ENCODE data around the gene MRPL24. TPM values are rescaled to one million over a fixed set of nuclear protein-coding genes. Genes with fewer than 3 reads are reported as not detected.

Gene MRPL24
- total and polyA plus RNA-seq, 2 of the 13 experiments (the other 11 are each of a cell fraction or from before 2014, with no cell fraction given): 38.1 to 42.9 TPM

- no peak for TF ChIP-seq ZNF280D (CRISPR knock-in tag; IDR thresholded peaks at IDR 0.05)
- no peak for TF ChIP-seq ZNF501 (CRISPR knock-in tag; IDR thresholded peaks at IDR 0.05)
- TF ChIP-seq, protein P1, sequence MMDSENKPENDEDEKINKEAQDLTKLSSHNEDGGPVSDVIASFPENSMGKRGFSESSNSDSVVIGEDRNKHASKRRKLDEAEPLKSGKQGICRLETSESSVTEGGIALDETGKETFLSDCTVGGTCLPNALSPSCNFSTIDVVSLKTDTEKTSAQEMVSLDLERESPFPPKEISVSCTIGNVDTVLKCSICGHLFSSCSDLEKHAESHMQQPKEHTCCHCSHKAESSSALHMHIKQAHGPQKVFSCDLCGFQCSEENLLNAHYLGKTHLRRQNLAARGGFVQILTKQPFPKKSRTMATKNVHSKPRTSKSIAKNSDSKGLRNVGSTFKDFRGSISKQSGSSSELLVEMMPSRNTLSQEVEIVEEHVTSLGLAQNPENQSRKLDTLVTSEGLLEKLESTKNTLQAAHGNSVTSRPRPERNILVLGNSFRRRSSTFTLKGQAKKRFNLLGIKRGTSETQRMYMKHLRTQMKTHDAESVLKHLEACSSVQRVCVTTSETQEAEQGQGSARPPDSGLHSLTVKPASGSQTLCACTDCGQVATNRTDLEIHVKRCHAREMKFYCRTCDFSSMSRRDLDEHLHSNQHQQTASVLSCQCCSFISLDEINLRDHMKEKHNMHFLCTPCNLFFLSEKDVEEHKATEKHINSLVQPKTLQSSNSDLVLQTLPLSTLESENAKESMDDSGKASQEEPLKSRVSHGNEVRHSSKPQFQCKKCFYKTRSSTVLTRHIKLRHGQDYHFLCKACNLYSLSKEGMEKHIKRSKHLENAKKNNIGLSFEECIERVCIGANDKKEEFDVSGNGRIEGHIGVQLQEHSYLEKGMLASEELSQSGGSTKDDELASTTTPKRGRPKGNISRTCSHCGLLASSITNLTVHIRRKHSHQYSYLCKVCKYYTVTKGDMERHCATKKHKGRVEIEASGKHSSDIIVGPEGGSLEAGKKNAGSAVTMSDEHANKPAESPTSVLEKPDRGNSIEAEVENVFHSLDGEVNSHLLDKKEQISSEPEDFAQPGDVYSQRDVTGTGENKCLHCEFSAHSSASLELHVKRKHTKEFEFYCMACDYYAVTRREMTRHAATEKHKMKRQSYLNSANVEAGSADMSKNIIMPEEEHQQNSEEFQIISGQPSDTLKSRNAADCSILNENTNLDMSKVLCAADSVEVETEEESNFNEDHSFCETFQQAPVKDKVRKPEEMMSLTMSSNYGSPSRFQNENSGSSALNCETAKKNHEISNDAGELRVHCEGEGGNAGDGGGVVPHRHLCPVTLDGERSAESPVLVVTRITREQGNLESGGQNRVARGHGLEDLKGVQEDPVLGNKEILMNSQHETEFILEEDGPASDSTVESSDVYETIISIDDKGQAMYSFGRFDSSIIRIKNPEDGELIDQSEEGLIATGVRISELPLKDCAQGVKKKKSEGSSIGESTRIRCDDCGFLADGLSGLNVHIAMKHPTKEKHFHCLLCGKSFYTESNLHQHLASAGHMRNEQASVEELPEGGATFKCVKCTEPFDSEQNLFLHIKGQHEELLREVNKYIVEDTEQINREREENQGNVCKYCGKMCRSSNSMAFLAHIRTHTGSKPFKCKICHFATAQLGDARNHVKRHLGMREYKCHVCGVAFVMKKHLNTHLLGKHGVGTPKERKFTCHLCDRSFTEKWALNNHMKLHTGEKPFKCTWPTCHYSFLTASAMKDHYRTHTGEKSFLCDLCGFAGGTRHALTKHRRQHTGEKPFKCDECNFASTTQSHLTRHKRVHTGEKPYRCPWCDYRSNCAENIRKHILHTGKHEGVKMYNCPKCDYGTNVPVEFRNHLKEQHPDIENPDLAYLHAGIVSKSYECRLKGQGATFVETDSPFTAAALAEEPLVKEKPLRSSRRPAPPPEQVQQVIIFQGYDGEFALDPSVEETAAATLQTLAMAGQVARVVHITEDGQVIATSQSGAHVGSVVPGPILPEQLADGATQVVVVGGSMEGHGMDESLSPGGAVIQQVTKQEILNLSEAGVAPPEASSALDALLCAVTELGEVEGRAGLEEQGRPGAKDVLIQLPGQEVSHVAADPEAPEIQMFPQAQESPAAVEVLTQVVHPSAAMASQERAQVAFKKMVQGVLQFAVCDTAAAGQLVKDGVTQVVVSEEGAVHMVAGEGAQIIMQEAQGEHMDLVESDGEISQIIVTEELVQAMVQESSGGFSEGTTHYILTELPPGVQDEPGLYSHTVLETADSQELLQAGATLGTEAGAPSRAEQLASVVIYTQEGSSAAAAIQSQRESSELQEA (CRISPR knock-in tag; IDR thresholded peaks at IDR 0.05; ENCODE audit: not compliant biosample characterization): no peak
- TF ChIP-seq ZBED4 (CRISPR knock-in tag; IDR thresholded peaks at IDR 0.05; ENCODE audit: borderline replicate concordance): no peak
- TF ChIP-seq, protein P2, sequence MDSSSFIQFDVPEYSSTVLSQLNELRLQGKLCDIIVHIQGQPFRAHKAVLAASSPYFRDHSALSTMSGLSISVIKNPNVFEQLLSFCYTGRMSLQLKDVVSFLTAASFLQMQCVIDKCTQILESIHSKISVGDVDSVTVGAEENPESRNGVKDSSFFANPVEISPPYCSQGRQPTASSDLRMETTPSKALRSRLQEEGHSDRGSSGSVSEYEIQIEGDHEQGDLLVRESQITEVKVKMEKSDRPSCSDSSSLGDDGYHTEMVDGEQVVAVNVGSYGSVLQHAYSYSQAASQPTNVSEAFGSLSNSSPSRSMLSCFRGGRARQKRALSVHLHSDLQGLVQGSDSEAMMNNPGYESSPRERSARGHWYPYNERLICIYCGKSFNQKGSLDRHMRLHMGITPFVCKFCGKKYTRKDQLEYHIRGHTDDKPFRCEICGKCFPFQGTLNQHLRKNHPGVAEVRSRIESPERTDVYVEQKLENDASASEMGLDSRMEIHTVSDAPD (CRISPR knock-in tag; IDR thresholded peaks at IDR 0.05): no peak
- TF ChIP-seq, protein P3, sequence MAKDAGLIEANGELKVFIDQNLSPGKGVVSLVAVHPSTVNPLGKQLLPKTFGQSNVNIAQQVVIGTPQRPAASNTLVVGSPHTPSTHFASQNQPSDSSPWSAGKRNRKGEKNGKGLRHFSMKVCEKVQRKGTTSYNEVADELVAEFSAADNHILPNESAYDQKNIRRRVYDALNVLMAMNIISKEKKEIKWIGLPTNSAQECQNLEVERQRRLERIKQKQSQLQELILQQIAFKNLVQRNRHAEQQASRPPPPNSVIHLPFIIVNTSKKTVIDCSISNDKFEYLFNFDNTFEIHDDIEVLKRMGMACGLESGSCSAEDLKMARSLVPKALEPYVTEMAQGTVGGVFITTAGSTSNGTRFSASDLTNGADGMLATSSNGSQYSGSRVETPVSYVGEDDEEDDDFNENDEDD (CRISPR knock-in tag; IDR thresholded peaks at IDR 0.05; ENCODE audit: borderline replicate concordance): peak; percentile 75; the same call in 1 of the 2 replicates
- no peak for TF ChIP-seq KAT7 (CRISPR knock-in tag; IDR thresholded peaks at IDR 0.05; ENCODE audit: borderline replicate concordance)
- no peak for TF ChIP-seq PAX8 (CRISPR knock-in tag; IDR thresholded peaks at IDR 0.05; ENCODE audit: borderline replicate concordance)
Observed at GRCh38 chr1:156746728-156747631, 6.1 kb upstream of the MRPL24 start (continued).

All from HepG2 (cell line).